CD4-positive, CD25-positive, alpha-beta regulatory T cell (primary cell): ENCODE data around the gene SLC38A8. TPM values are rescaled to one million over a fixed set of nuclear protein-coding genes. Genes with fewer than 3 reads are reported as not detected.

ENCODE experiments used
- ATAC-seq, 2 donors: fragments of 150-1000 bp; cut with Tn5 transposase; one replicate each; pipeline ENCODE4 v1.10.0; 2021; ENCODE audit warnings: low read depth in 2 of 2, moderate number of reproducible peaks in 2 of 2, moderate library complexity in 1 of 2
- DNase-seq, 3 donors: peaks; one replicate each; pipeline versions ENCODE4 v3.0.0 to v3.0.0-alpha.2; 2012 to 2022; ENCODE audit warnings: mixed read lengths in 1 of 3
- H3K27ac ChIP-seq: one replicate; pipeline ENCODE4 v1.7.0; 2013; ENCODE audit warnings: mild to moderate bottlenecking, low read length; ENCODE audit not compliant: insufficient read depth, poor library complexity, severe bottlenecking
- H3K27me3 ChIP-seq: one replicate; pipeline ENCODE4 v1.7.0; 2013; ENCODE audit warnings: low read length; ENCODE audit not compliant: control insufficient read depth, insufficient read depth
- H3K36me3 ChIP-seq: one replicate; pipeline ENCODE4 v1.7.0; 2013; ENCODE audit warnings: mild to moderate bottlenecking, low read length, moderate library complexity; ENCODE audit not compliant: control insufficient read depth, insufficient read depth
- H3K4me1 ChIP-seq: 2 replicates; pipeline ENCODE4 v1.7.0; 2013; ENCODE audit warnings: mild to moderate bottlenecking, low read length; ENCODE audit not compliant: insufficient read depth, control insufficient read depth, poor library complexity, severe bottlenecking
- H3K4me3 ChIP-seq: one replicate; pipeline ENCODE4 v1.7.0; 2013; ENCODE audit warnings: low read depth, mild to moderate bottlenecking, low read length, moderate library complexity
- H3K9me3 ChIP-seq, 2 experiments: 1 replicate in 1 of 2; 2 replicates in 1 of 2; pipeline ENCODE4 v1.7.0; 2013; ENCODE audit warnings: low read length in 2 of 2, mild to moderate bottlenecking in 1 of 2, moderate library complexity in 1 of 2; ENCODE audit not compliant: control insufficient read depth in 2 of 2
- H3K27ac Mint-ChIP-seq, 3 donors: one replicate each; pipeline ENCODE4 v1.8.0; 2020 to 2022; ENCODE audit warnings: mild to moderate bottlenecking in 3 of 3, mixed read lengths in 3 of 3, moderate library complexity in 2 of 3
- H3K27me3 Mint-ChIP-seq: one replicate; pipeline ENCODE4 v1.8.0; 2022; ENCODE audit warnings: mild to moderate bottlenecking, mixed read lengths
- H3K36me3 Mint-ChIP-seq: one replicate; pipeline ENCODE4 v1.8.0; 2020; ENCODE audit warnings: mixed read lengths
- H3K4me1 Mint-ChIP-seq, 4 donors: one replicate each; pipeline ENCODE4 v1.8.0; 2020 to 2022; ENCODE audit warnings: mixed read lengths in 4 of 4, mild to moderate bottlenecking in 1 of 4
- H3K4me3 Mint-ChIP-seq, 4 donors: one replicate each; pipeline ENCODE4 v1.8.0; 2020 to 2022; ENCODE audit warnings: mild to moderate bottlenecking in 4 of 4, mixed read lengths in 4 of 4, moderate library complexity in 3 of 4
- H3K9me3 Mint-ChIP-seq, 7 donors: one replicate each; pipeline ENCODE4 v1.8.0; 2020 to 2022; ENCODE audit warnings: mixed read lengths in 7 of 7, mild to moderate bottlenecking in 3 of 7, moderate library complexity in 2 of 7
- polyA plus RNA-seq, 4 donors: library from polyadenylated mRNA; unstranded; fragments of 300-500 nt; fragmentation: Illumina TruSeq; gene quantifications; one replicate each; pipeline ENCODE4 v1.2.3, GENCODE V29; 2021
- total RNA-seq: library from RNA; stranded (reverse); gene quantifications from one replicate; pipeline ENCODE4 v1.2.3, GENCODE V29; 2022

Gene SLC38A8
- total and polyA plus RNA-seq, 5 donors from 2014 or later, result not detected

- ATAC-seq, result no peak
- no peaks in the 10 kb centered on the region for H3K9me3 ChIP-seq
- no peak overlapping the region for H3K4me3 ChIP-seq
- Mint-ChIP-seq H3K27ac (no peak overlapping the region), H3K4me1 (no peaks in the 10 kb centered on the region), H3K36me3 (no peaks in the 10 kb centered on the region), H3K9me3 (peaks cover 0 to 5% (median 0%) of the 10 kb centered on the region in 7 donors), H3K4me3 (no peak overlapping the region), H3K27me3 (peaks cover 7% of the 10 kb centered on the region)
- no peak for DNase-seq
- no peak overlapping the region for H3K27ac ChIP-seq
- no peaks in the 10 kb centered on the region for H3K4me1 ChIP-seq
- H3K27me3 ChIP-seq, result no peaks in the 10 kb centered on the region
- no peaks in the 10 kb centered on the region for H3K36me3 ChIP-seq
Measured at GRCh38 chr16:84000989-84001642, 41.5 kb downstream of the SLC38A8 start.

- Histone ChIP-seq H3K36me3 (no peaks in the 10 kb centered on the region), H3K27ac (no peak overlapping the region), H3K4me3 (no peak overlapping the region), H3K27me3 (no peaks in the 10 kb centered on the region), H3K9me3 (no peaks in the 10 kb centered on the region), H3K4me1 (no peaks in the 10 kb centered on the region)
- peaks cover 6% of the 10 kb centered on the region for H3K27me3 Mint-ChIP-seq
- H3K9me3 Mint-ChIP-seq, result peaks cover 0 to 7% (median 0%) of the 10 kb centered on the region in 7 donors
- no peaks in the 10 kb centered on the region for H3K4me1 Mint-ChIP-seq
- no peak overlapping the region for H3K4me3 Mint-ChIP-seq
- no peaks in the 10 kb centered on the region for H3K36me3 Mint-ChIP-seq
- DNase-seq (no peak), ATAC-seq (no peak)
- H3K27ac Mint-ChIP-seq, result no peak overlapping the region
Measured at GRCh38 chr16:83998091-83998490, 44.5 kb downstream of the SLC38A8 start.

GRCh38 chr16:83996481-83997252 is 45.9 kb downstream of the SLC38A8 start:
- Mint-ChIP-seq H3K27me3 (peaks cover 13% of the 10 kb centered on the region), H3K27ac (no peak overlapping the region), H3K36me3 (no peaks in the 10 kb centered on the region), H3K9me3 (peaks cover 0 to 7% (median 0%) of the 10 kb centered on the region in 7 donors), H3K4me1 (no peaks in the 10 kb centered on the region), H3K4me3 (no peak overlapping the region)
- Histone ChIP-seq H3K27ac (no peak overlapping the region), H3K4me3 (no peak overlapping the region), H3K36me3 (no peaks in the 10 kb centered on the region), H3K27me3 (no peaks in the 10 kb centered on the region), H3K4me1 (no peaks in the 10 kb centered on the region), H3K9me3 (no peaks in the 10 kb centered on the region)
- DNase-seq, result no peak
- ATAC-seq, result no peak

GRCh38 chr16:83995754-83996153 is 46.8 kb downstream of the SLC38A8 start:
- Histone ChIP-seq H3K4me1 (no peaks in the 10 kb centered on the region), H3K27me3 (no peaks in the 10 kb centered on the region), H3K36me3 (no peaks in the 10 kb centered on the region), H3K4me3 (no peak overlapping the region), H3K27ac (no peak overlapping the region), H3K9me3 (no peaks in the 10 kb centered on the region)
- Mint-ChIP-seq H3K9me3 (peaks cover 0 to 7% (median 0%) of the 10 kb centered on the region in 7 donors), H3K4me3 (no peak overlapping the region), H3K36me3 (no peaks in the 10 kb centered on the region), H3K4me1 (no peaks in the 10 kb centered on the region), H3K27ac (no peak overlapping the region), H3K27me3 (peaks cover 13% of the 10 kb centered on the region)
- no peak for DNase-seq
- no peak for ATAC-seq

- Histone ChIP-seq H3K9me3 (no peaks in the 10 kb centered on the region), H3K27me3 (no peaks in the 10 kb centered on the region), H3K4me1 (no peaks in the 10 kb centered on the region), H3K4me3 (no peak overlapping the region), H3K36me3 (no peaks in the 10 kb centered on the region), H3K27ac (no peak overlapping the region)
- Mint-ChIP-seq H3K27me3 (peaks cover 22% of the 10 kb centered on the region), H3K27ac (peak overlapping the region in 1 of 3 donors; percentile 83), H3K36me3 (no peaks in the 10 kb centered on the region), H3K4me3 (no peak overlapping the region), H3K4me1 (no peaks in the 10 kb centered on the region), H3K9me3 (peaks cover 0 to 7% (median 0%) of the 10 kb centered on the region in 7 donors)
- DNase-seq, result no peak
- no peak for ATAC-seq
Measured at GRCh38 chr16:83994703-83995102, 47.9 kb downstream of the SLC38A8 start.

GRCh38 chr16:83994087-83994486 is 48.5 kb downstream of the SLC38A8 start:
- H3K9me3 Mint-ChIP-seq, result peaks cover 0 to 7% (median 0%) of the 10 kb centered on the region in 7 donors
- no peaks in the 10 kb centered on the region for H3K4me1 Mint-ChIP-seq
- no peak overlapping the region for H3K27ac ChIP-seq
- H3K4me3 ChIP-seq, result no peak overlapping the region
- DNase-seq (no peak), ATAC-seq (no peak)
- H3K4me1 ChIP-seq, result no peaks in the 10 kb centered on the region
- no peaks in the 10 kb centered on the region for H3K27me3 ChIP-seq
- H3K9me3 ChIP-seq, result no peaks in the 10 kb centered on the region
- no peaks in the 10 kb centered on the region for H3K36me3 Mint-ChIP-seq
- no peak overlapping the region for H3K27ac Mint-ChIP-seq
- H3K27me3 Mint-ChIP-seq, result peaks cover 23% of the 10 kb centered on the region
- H3K36me3 ChIP-seq, result no peaks in the 10 kb centered on the region
- H3K4me3 Mint-ChIP-seq, result no peak overlapping the region

GRCh38 chr16:83992624-83993023 is 50.0 kb downstream of the SLC38A8 start:
- Histone ChIP-seq H3K9me3 (no peaks in the 10 kb centered on the region), H3K4me3 (no peak overlapping the region), H3K27me3 (no peaks in the 10 kb centered on the region), H3K36me3 (no peaks in the 10 kb centered on the region), H3K4me1 (no peaks in the 10 kb centered on the region), H3K27ac (no peak overlapping the region)
- Mint-ChIP-seq H3K9me3 (peaks cover 0 to 7% (median 0%) of the 10 kb centered on the region in 7 donors), H3K27ac (no peak overlapping the region), H3K36me3 (no peaks in the 10 kb centered on the region), H3K4me1 (no peaks in the 10 kb centered on the region), H3K27me3 (peaks cover 23% of the 10 kb centered on the region), H3K4me3 (no peak overlapping the region)
- ATAC-seq (no peak), DNase-seq (no peak)
